HCT116 (cell line): Measurements from ENCODE around the gene NIN.

Experiments
- ATF3 ChIP-seq: IDR thresholded peaks from 2 replicates; pipeline ENCODE4 v1.6.1; 2012
- CTCF ChIP-seq, 3 experiments: fragments of 200-600 bp in 1 of 3; sonication (generic) in 1 of 3; IDR thresholded peaks in 2 of 3; conservative IDR thresholded peaks in 1 of 3; 2 replicates each; pipeline ENCODE4 v1.5.1; 2012 to 2017; ENCODE audit warnings: low read depth in 2 of 3, low read length in 2 of 3, antibody characterized with exemption in 1 of 3, borderline replicate concordance in 1 of 3, control low read depth in 1 of 3, mild to moderate bottlenecking in 1 of 3, mixed read lengths in 1 of 3, mixed run types in 1 of 3, moderate library complexity in 1 of 3; ENCODE audit not compliant: insufficient read depth in 1 of 3
- EGR1 ChIP-seq: IDR thresholded peaks from 2 replicates; pipeline ENCODE4 v1.6.1; 2012; ENCODE audit warnings: low read depth
- ELF1 ChIP-seq: IDR thresholded peaks from 2 replicates; pipeline ENCODE4 v1.6.1; 2012; ENCODE audit warnings: low read depth, borderline replicate concordance
- EZH2 ChIP-seq: fragments of 200-600 bp; sonication (generic); IDR thresholded peaks from 2 replicates; pipeline ENCODE4 v1.6.1; 2017; ENCODE audit warnings: antibody characterized with exemption, mixed run types
- EZH2phosphoT487 ChIP-seq: fragments of 200-600 bp; IDR thresholded peaks from 2 replicates; pipeline ENCODE4 v1.6.1; 2018; ENCODE audit warnings: antibody characterized with exemption, borderline replicate concordance
- MAX ChIP-seq: IDR thresholded peaks from 2 replicates; pipeline ENCODE4 v1.6.1; 2012
- POLR2A ChIP-seq: IDR thresholded peaks from 2 replicates; pipeline ENCODE4 v1.7.0; 2011; ENCODE audit warnings: borderline replicate concordance; ENCODE audit not compliant: insufficient read depth, insufficient read length; ENCODE audit errors: extremely low read depth
- POLR2AphosphoS5 ChIP-seq: IDR thresholded peaks from 2 replicates; pipeline ENCODE4 v1.6.1; 2011; ENCODE audit warnings: mild to moderate bottlenecking, low read depth, low read length, moderate library complexity
- REST ChIP-seq: IDR thresholded peaks from 2 replicates; pipeline ENCODE4 v1.6.1; 2012; ENCODE audit warnings: low read depth
- SIN3A ChIP-seq: IDR thresholded peaks from 2 replicates; pipeline ENCODE4 v1.6.1; 2012; ENCODE audit warnings: low read depth
- ZFX ChIP-seq: fragments of 450-650 bp; IDR thresholded peaks from 2 replicates; pipeline ENCODE4 v1.6.1; 2017
- ZNF274 ChIP-seq: fragments of 200-500 bp; sonication (Bioruptor generic); IDR thresholded peaks from 2 replicates; pipeline ENCODE4 v1.6.1; 2014; ENCODE audit warnings: mild to moderate bottlenecking, low read depth, low read length, inconsistent platforms

GRCh38 chr14:50785457-50786063, 45.4 kb downstream of the NIN start:
- TF ChIP-seq POLR2A (no peak), CTCF (IDR thresholded peaks at IDR 0.05 in 2 of 3, conservative IDR thresholded peaks at IDR 0.05 in 1 of 3; ENCODE audit: borderline replicate concordance in 1 of 3, insufficient read depth in 1 of 3, low read depth in 2 of 3, low read length in 2 of 3) (no peak), ELF1 (no peak), EZH2 (no peak), EGR1 (no peak), ATF3 (no peak), EZH2phosphoT487 (no peak), ZFX (no peak), POLR2AphosphoS5 (no peak), ZNF274 (no peak), REST (no peak), MAX (no peak), SIN3A (no peak)
